Measurements from ENCODE around the gene RGS6.

DNA sequence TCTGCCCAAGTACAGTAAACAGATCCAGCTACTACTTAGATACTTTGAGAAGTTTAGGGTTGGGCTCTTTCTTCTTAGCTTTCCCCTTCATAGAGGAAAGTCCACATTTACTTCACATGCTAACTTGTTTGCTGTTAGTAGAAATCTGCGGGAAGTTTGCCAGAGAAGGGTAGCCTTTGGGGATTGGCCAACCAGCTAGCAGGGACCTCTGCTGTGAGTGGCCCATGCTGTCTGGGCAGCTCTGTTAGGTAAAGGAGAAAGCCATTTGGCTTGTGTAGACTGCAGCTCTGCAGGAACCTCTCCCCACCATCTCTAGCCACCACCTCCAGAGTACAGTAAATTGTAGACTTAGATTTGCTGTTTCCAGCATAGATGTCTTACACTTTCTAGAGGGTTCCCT lies 193.9 kb downstream of the RGS6 start:
- TF ChIP-seq, protein P1, sequence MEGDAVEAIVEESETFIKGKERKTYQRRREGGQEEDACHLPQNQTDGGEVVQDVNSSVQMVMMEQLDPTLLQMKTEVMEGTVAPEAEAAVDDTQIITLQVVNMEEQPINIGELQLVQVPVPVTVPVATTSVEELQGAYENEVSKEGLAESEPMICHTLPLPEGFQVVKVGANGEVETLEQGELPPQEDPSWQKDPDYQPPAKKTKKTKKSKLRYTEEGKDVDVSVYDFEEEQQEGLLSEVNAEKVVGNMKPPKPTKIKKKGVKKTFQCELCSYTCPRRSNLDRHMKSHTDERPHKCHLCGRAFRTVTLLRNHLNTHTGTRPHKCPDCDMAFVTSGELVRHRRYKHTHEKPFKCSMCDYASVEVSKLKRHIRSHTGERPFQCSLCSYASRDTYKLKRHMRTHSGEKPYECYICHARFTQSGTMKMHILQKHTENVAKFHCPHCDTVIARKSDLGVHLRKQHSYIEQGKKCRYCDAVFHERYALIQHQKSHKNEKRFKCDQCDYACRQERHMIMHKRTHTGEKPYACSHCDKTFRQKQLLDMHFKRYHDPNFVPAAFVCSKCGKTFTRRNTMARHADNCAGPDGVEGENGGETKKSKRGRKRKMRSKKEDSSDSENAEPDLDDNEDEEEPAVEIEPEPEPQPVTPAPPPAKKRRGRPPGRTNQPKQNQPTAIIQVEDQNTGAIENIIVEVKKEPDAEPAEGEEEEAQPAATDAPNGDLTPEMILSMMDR (IDR thresholded peaks at IDR 0.05 in 4 of 5, conservative IDR thresholded peaks at IDR 0.05 in 1 of 5), result no peak
- TF ChIP-seq POLR2A (IDR thresholded peaks at IDR 0.05), result no peak

Data from gastrocnemius medialis (tissue), 4 donors.